ENCODE data around the gene CCDC122.

CCDC122 gene

GRCh38 chr13:43878892-43879754 lies at the start of gene CCDC122:
TSS of gene CCDC122 (minus strand) at chr13:43879740. CDS start at chr13:43869376, 10,364 bp downstream.
- TF ChIP-seq, protein P1, sequence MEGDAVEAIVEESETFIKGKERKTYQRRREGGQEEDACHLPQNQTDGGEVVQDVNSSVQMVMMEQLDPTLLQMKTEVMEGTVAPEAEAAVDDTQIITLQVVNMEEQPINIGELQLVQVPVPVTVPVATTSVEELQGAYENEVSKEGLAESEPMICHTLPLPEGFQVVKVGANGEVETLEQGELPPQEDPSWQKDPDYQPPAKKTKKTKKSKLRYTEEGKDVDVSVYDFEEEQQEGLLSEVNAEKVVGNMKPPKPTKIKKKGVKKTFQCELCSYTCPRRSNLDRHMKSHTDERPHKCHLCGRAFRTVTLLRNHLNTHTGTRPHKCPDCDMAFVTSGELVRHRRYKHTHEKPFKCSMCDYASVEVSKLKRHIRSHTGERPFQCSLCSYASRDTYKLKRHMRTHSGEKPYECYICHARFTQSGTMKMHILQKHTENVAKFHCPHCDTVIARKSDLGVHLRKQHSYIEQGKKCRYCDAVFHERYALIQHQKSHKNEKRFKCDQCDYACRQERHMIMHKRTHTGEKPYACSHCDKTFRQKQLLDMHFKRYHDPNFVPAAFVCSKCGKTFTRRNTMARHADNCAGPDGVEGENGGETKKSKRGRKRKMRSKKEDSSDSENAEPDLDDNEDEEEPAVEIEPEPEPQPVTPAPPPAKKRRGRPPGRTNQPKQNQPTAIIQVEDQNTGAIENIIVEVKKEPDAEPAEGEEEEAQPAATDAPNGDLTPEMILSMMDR (IDR thresholded peaks at IDR 0.05; ENCODE audit: borderline replicate concordance, control extremely low read depth, extremely low read depth, insufficient read depth, missing control alignments) = no peak
- peak; percentile 91 for DNase-seq (ENCODE audit: low spot score)
- in situ Hi-C loops (cut with MboI; ENCODE audit: low sequenced_read_pairs, unreplicated experiment) = no loop called here

- TF ChIP-seq, protein P1 (IDR thresholded peaks at IDR 0.05; ENCODE audit: borderline replicate concordance, control extremely low read depth, extremely low read depth, insufficient read depth, missing control alignments) = no peak
- in situ Hi-C loops (cut with MboI; ENCODE audit: low sequenced_read_pairs, unreplicated experiment) = no loop called here
- no peak for DNase-seq (ENCODE audit: low spot score)
These were observed 45.2 kb upstream of the CCDC122 start for GRCh38 chr13:43924549-43925245.

DNA sequence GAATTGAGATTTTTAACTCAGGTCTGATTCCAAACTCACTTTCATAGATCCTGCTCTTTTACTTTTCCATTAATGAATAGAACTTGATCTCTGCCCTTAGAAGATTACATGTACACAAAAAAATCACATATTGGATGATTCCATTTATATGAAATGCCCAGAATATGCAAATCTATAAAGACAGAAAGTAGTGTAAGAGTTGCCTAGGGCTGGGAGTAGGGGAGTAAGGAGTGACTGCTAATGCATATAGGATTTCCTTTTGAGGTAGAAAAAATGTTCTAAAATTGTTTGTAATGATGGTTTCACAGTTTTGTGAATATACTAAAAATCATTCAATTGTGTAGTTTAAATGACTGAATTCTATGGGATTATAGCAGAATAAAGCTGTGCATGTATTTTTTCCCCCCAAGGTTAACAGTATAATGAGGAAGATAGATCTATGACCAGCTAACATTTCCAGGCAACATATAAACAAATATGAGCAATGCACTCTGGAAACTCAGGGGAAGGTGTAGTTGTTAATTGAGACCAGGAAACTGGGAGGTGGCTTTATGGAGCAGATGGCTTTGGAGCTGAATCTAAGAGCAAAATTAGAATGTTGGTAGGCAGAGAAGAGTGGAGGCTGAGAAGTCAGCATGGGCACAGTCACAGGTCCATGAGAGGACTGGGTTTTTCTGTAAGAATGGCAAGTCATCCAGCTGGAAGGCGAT lies 41.6 kb upstream of the CCDC122 start:
- in situ Hi-C loops (cut with MboI; ENCODE audit: low sequenced_read_pairs, unreplicated experiment) = no loop called here
- TF ChIP-seq, protein P1 (IDR thresholded peaks at IDR 0.05; ENCODE audit: borderline replicate concordance, control extremely low read depth, extremely low read depth, insufficient read depth, missing control alignments) = no peak
- no peak for DNase-seq (ENCODE audit: low spot score)

GRCh38 chr13:43918636-43919035 lies 39.1 kb upstream of the CCDC122 start:
- no peak for DNase-seq (ENCODE audit: low spot score)
- TF ChIP-seq, protein P1 (IDR thresholded peaks at IDR 0.05; ENCODE audit: borderline replicate concordance, control extremely low read depth, extremely low read depth, insufficient read depth, missing control alignments) = no peak
- in situ Hi-C loops (cut with MboI; ENCODE audit: low sequenced_read_pairs, unreplicated experiment) = no loop called here

GRCh38 chr13:43916828-43917227 lies 37.3 kb upstream of the CCDC122 start:
- DNase-seq (ENCODE audit: low spot score) = no peak
- in situ Hi-C loops (cut with MboI; ENCODE audit: low sequenced_read_pairs, unreplicated experiment) = no loop called here
- TF ChIP-seq, protein P1 (IDR thresholded peaks at IDR 0.05; ENCODE audit: borderline replicate concordance, control extremely low read depth, extremely low read depth, insufficient read depth, missing control alignments) = no peak

DNA sequence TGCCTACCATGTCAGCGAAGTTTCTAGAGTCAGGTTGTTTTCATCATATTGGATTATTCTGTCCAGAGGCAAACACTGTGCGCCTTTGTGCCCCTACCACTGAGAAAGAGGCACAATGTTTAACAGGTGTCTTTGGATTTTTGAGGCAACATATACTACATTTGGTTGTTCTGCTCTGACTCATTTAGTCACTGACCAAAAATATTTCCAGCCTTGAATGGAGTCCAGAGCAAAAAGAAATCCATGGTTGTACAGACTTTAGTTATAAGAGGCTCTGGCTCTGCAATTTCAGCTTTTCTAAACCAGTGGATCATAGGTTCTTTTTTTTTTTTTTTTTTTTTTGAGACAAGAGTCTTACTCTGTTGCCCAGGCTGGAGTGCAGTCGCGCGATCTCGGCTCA lies 35.9 kb upstream of the CCDC122 start:
- in situ Hi-C loops (cut with MboI; ENCODE audit: low sequenced_read_pairs, unreplicated experiment) = no loop called here
- TF ChIP-seq, protein P1 (IDR thresholded peaks at IDR 0.05; ENCODE audit: borderline replicate concordance, control extremely low read depth, extremely low read depth, insufficient read depth, missing control alignments) = no peak
- DNase-seq (ENCODE audit: low spot score) = no peak

All from GM13976 (cell line).